Suppressor macrophage treated with lipopolysaccharide for 1 hour (primary cell): ENCODE results near the gene NXPH3.
"Not testable (repeated sequence)": the region's sequence is repeated elsewhere in the genome, so short reads cannot be mapped to it uniquely, and the experiment has no call there.

ENCODE experiments used
- DNase-seq, 3 donors: peaks; one replicate each; pipeline ENCODE4 v3.0.0-alpha.2; 2020 to 2022

Gene NXPH3

DNA sequence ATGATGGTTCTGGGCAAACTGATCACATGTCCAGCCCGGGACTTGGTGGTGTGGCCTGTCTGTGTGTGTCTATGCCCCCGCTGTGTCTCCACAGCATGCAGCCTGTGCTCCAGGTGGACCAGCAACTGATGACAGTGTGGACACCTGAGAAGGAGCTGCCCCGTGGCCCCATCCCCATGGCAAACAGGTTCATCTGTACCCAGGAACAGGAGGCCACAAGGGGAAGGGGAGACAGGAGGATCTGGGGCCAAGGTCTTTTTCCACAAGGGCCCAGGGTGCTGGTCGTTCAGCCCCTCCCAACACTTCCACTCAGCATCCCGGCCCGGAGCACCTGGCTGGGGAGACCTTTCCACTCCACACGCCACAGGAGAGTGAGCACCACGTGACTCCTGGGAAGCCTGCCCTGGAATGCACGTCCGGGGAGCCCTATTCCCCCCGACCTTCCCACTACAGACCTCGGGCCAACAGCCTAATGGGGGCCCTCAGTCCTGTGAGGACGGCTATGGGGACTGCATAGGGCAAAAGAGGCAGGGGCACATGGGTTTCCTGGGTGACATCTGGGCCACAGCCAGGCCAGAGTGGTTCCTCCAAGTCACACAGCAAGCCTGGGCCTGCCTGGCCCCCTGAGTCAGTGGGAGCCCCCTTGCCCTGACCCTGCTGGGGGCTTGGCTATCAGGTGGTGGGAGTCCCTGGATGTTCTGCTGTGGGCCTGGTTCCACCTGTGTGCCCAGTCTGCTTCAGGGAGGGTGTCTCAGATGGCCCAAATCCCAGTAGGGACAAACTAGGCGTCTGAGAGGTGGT, 20.8 kb upstream of the NXPH3 start:
- no peak for DNase-seq

- no peak for DNase-seq
These were observed 20.0 kb upstream of the NXPH3 start for GRCh38 chr17:49555495-49556222.

GRCh38 chr17:49556223-49556943, 19.3 kb upstream of the NXPH3 start:
- DNase-seq: peak; percentile 65 to 86 (median 79)

GRCh38 chr17:49557312-49558024, 18.2 kb upstream of the NXPH3 start:
- DNase-seq: peak; percentile 68 to 77 (median 71)

- DNase-seq: no peak
These were observed 11.0 kb upstream of the NXPH3 start for GRCh38 chr17:49564638-49565037.

DNA sequence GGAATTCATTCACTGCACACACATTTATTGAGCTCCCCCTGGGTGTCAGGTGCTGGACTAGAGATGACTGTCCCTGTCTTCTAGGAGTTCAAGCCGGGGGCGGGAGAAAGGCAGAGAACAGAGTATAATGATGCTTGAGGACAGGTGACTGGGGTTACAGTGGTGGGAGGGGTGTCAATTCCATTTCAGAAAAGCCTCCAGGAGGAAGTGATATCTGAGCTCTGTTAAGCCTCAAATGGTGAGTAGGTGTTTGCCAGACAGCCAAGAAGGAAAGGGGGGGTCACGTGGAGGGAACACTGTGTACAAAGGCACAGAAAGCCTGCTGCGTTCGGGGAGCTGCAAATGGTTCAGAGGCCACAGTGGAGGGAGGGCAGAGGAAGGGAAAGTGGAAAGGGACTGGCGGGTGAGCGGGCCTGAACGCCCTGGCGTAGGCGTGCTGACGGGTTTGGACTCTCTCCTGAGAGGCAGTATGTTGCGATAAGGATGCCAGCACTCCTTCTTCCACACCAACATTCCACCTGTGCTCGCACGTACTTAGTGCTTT, 9.7 kb upstream of the NXPH3 start:
- peak; percentile 52 to 71 (median 63) for DNase-seq

DNA sequence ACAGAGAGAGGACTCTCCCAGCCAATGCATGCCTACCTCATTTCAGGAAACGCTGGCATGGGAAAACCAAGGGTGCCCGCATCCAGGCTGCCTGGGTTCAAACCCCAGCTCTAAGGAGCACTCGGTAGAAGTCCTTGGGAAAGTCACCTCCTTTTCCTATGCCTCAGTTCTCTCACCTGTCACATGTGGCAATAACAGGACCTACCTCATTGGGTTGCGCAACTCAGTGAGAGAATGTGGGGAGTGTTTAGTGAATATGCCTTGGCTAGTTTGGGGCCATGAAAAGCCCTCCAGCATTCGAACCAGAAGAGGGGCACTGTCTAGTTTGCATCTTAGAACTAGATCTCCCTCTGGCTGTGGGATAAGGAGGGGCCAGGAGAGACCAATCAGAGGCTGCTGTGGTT, 9.0 kb upstream of the NXPH3 start:
- no peak for DNase-seq

- no peak for DNase-seq
These were observed 8.6 kb upstream of the NXPH3 start for GRCh38 chr17:49567104-49567521.

GRCh38 chr17:49567871-49568694, 7.6 kb upstream of the NXPH3 start:
- DNase-seq: peak; percentile 90 to 93 (median 93)

DNA sequence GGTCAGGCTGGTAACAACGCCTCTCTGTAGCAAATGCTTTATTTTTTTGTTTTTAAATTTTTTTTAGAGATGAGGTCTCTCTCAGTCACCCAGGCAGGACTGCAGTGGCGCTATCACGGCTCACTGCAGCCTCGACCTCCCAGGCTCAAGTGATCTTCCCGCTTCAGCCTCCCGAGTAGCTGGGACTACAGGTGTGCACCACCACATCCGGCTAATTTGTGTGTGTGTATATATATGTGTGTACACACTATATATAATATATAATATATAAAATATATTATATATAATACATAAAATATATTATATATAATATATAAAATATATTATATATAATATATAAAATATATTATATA, 7.0 kb upstream of the NXPH3 start:
- not testable (repeated sequence) for DNase-seq

DNA sequence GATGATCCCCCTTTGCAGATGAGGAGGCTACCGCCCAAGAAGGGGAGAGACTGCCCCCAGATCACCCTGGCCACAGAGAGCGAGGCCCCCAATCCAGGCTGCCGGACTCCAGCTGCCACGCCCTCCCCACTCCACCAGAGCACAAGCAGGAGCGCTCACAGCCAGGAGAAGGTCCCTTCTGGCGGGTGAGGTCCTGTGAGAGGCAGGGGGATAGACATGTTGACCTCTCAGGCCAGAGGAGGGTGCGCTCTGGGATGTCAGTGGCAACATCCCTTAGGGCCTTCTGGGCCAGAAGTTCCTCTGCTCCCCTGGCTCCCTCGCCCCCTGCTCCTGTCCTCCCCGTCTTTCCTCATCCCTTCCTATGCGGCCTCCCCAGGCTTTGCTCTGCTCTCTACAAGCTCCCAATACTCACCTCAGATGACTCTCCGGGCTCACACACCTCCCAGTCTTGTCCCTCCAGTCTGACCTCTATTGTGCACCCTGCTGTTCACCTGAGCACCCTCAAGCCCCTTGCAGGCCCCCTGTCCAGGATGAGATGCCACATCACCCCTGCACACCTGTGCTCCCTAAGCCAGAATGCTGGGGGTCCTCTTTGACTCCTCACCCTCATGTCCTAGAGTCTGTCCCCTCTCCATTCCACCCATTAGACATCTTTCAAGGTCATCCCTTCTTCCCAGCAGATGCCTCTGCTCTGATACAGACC, 5.0 kb upstream of the NXPH3 start:
- no peak for DNase-seq

DNA sequence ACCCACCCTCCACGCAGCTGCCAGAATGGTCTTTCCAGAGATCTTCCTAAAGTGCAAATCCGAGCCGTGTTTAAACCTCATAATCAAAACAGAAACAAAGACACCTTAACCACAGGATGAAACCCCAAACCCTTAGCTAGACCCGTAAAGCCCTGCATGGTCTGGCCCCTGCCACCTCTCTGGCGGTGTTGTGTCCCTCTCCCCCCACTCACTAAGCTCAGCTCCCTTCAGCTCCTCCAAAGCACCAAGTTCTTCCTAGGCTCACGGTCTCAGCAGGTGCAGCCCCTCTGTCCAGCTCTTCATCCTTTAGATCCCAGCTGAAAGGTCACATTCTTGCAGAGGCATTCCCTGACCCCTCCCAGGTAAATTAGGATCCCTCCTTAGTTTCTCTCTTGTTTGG, 4.4 kb upstream of the NXPH3 start:
- no peak for DNase-seq

DNA sequence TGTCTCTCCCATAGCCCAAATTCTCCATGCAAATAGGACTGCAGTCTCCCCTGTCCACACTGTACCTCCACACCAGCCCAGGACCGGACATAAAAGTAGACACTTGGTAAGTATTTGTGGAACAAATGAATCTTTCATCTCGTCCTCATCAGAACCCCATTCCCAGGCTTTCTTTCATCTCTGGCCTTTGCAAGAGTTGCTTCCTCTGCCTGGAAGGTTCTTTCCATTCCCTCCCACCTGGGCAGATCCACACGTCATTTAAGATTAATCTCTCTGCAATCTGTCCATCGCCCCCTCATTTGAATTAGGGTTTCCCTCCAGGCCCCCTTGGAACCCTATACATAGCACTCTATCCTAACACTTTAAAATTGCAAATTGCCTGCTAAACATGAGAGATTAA, 3.9 kb upstream of the NXPH3 start:
- no peak for DNase-seq

DNA sequence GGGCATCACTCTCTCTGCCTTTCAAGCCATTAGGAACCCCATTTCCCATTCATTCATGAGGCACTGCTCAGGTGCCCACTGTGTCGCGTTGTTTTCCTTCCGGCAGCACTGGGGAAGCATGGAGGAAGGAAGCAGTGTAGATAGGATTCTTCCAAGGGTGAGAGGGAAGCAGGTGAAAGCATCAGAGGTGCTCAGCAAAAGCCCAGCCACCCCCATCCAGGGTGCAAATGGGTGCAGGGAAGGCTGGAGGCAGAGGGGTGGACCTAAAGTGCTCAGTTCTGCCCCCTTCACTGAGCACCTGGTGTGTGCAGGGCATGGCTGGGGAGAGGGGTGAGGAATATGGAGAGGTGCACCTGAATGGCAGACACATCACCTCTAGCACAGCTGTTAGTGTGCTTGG, 3.4 kb upstream of the NXPH3 start:
- DNase-seq: no peak

GRCh38 chr17:49572806-49573420, 2.8 kb upstream of the NXPH3 start:
- no peak for DNase-seq

DNA sequence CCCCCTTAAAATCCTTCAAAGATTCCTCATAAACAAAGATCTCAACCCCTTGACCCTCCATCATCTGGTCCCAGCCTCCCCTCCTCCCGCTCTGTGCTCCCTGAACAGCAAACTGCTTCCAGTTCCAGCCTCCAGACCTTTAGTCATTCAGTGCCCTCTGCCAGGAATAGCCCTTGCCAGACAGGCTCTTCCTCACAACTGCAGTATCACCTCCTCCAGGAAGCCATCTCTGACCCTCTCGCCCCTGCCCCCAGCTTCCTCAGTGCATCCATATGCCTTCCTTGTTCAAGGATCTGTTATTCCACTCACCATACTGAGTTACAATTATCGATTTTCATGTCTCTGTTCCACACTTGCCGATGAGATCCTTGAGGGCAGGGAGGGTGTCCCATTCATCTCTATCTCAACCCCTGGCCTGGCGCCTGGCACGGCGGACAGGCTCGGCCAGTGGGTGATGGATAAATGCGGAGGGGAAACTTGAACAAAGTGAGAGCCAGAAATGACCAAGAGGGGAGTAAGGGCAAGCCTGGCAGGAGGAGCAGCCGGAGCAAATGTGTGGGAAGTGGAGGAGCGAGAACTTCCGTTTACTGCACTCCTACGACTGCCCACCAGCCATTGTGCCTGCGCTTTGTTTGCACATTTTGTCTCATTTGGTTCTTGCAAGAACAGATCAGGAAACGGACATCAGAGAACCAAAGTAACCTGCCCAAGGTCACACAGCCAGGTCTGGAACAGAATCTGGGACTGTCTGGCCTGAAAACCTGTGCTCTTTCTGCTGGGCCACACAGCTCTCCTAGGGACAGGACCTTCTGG, 2.0 kb upstream of the NXPH3 start:
- DNase-seq: no peak

DNA sequence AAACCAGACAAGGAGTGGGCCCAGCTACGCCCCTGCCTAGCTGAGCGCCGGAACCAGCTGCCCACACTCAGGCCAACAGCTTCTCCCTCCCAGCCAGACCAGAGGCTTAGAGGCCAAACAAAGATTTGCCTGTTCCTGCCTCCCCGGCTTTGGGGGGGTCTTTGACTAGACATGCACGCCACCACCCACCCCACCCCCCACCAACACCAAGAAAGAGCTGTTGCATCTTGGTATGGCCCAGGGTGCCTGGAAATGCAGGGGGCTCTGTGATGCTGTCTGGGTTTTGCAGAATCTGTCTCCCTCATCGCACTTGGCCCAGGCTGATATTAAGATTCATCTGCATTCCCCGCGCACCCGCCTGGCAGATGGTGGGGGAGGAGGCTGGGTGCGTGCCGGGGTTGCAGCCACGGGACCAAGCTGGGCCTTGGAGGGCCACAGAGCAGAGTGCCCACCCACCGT, 1.3 kb upstream of the NXPH3 start:
- DNase-seq: no peak

DNA sequence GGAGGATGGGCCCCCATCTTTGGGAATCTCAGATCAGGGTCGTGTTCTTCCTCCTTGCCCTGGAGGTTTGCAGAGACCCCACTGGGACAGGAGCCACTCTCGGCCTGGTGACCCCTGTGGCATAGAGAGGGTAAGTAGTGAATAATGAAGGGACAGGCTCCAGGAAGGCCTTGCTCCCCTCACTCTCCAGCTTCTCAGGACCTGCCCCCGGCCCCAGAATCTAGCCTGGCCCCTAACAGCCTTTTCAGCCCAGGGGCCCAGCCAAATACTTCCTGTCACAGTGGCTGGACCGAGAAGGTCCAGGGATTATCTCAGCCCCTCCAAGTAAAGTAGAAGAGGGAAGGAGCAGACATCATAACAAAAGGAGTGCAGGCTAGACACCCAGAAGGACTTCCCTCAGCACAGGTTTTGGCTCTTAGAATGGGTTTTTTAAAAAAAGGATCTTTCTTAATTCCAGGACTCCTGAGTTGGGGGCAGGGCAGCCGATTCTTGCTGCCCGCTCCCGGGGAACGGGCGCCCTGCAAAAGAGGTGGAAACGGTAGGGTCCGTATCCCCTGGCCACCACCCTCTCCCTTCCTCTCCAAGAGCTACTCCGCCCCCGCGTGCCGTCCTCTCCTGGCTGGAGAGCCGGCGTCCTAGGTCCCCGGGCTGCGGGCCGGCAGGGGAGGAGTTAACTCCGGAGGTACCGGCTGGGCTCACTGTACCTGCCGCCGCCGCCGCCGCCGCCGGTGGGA, 559 bp upstream of the NXPH3 start:
- DNase-seq: no peak
